K562 (cell line): Measurements from ENCODE around the gene GATC. TPM values are rescaled to one million over a fixed set of nuclear protein-coding genes. Genes with fewer than 3 reads are reported as not detected.

Experiments used
- BACH1 ChIP-seq: fragments of 200-800 bp; sonication (Bioruptor generic); IDR thresholded peaks from 2 replicates; pipeline ENCODE4 v1.6.1; 2016; ENCODE audit warnings: missing genetic modification characterization, missing compliant biosample characterization
- BHLHE40 ChIP-seq: IDR thresholded peaks from 2 replicates; pipeline ENCODE4 v1.6.1; 2011; ENCODE audit warnings: low read length, improper control_type of control experiment
- BRF1 ChIP-seq: IDR thresholded peaks from 3 replicates; pipeline ENCODE4 v1.6.1; 2011; ENCODE audit warnings: borderline replicate concordance, mild to moderate bottlenecking; ENCODE audit not compliant: insufficient read length; ENCODE audit errors: extremely low read depth
- CBX1 ChIP-seq: sonication (generic); IDR thresholded peaks from 2 replicates; pipeline ENCODE4 v1.6.1; 2016; ENCODE audit warnings: antibody characterized with exemption, low read depth, mild to moderate bottlenecking
- ESRRB ChIP-seq: fragments of 250-450 bp; sonication (Bioruptor Pico); IDR thresholded peaks from 2 replicates; pipeline ENCODE4 v1.5.0; 2020; ENCODE audit warnings: mild to moderate bottlenecking, moderate library complexity, borderline replicate concordance
- GATAD2A ChIP-seq: fragments of 450-650 bp; IDR thresholded peaks from 2 replicates; pipeline ENCODE4 v1.6.1; 2017
- KAT7 ChIP-seq: sonication (generic); formaldehyde crosslinking; IDR thresholded peaks from 2 replicates; pipeline ENCODE4 v1.8.0; 2022; ENCODE audit warnings: missing genetic modification reagents, mild to moderate bottlenecking, borderline replicate concordance
- KLF16 ChIP-seq: IDR thresholded peaks from 2 replicates; pipeline ENCODE4 v1.6.1; 2016; ENCODE audit warnings: antibody characterized with exemption
- MEF2A ChIP-seq: IDR thresholded peaks from 2 replicates; pipeline ENCODE4 v1.6.1; 2011; ENCODE audit warnings: low read depth, mild to moderate bottlenecking, low read length, moderate library complexity; ENCODE audit not compliant: control insufficient read depth
- MEIS2 ChIP-seq: fragments of 450-650 bp; IDR thresholded peaks from 2 replicates; pipeline ENCODE4 v1.6.1; 2014; ENCODE audit warnings: mild to moderate bottlenecking; ENCODE audit not compliant: partially characterized antibody
- NBN ChIP-seq: fragments of 450-650 bp; IDR thresholded peaks from 2 replicates; pipeline ENCODE4 v1.6.1; 2016; ENCODE audit warnings: low read depth, mild to moderate bottlenecking
- PML ChIP-seq: IDR thresholded peaks from 2 replicates; pipeline ENCODE4 v1.6.1; 2012; ENCODE audit warnings: low read length, inconsistent platforms
- POLR2G ChIP-seq: fragments of 200-400 bp; formaldehyde crosslinking; IDR thresholded peaks from 2 replicates; pipeline ENCODE4 v1.6.1; 2017; ENCODE audit warnings: low read depth, mild to moderate bottlenecking, antibody characterized with exemption, low read length, moderate library complexity
- RCOR1 ChIP-seq, 2 experiments: IDR thresholded peaks; 2 replicates each; pipeline ENCODE4 v1.6.1; 2012; ENCODE audit warnings: low read depth in 2 of 2, low read length in 2 of 2, borderline replicate concordance in 1 of 2, improper control_type of control experiment in 1 of 2
- SETDB1 ChIP-seq: IDR thresholded peaks from one replicate; pipeline ENCODE4 v1.6.1; 2012; ENCODE audit warnings: low read length, control low read depth, inconsistent platforms
- SMARCC2 ChIP-seq: fragments of 450-650 bp; IDR thresholded peaks from 2 replicates; pipeline ENCODE4 v1.6.1; 2017; ENCODE audit warnings: antibody characterized with exemption, moderate library complexity, mild to moderate bottlenecking, low read depth
- SOX6 ChIP-seq: fragments of 450-650 bp; IDR thresholded peaks from 2 replicates; pipeline ENCODE4 v1.6.1; 2014; ENCODE audit warnings: mild to moderate bottlenecking
- SRSF3 ChIP-seq: fragments of 200-400 bp; formaldehyde crosslinking; IDR thresholded peaks from 2 replicates; pipeline ENCODE4 v1.6.1; 2016; ENCODE audit warnings: mild to moderate bottlenecking, low read length, moderate library complexity; ENCODE audit not compliant: insufficient read depth
- TAF15 ChIP-seq: fragments of 200-400 bp; formaldehyde crosslinking; IDR thresholded peaks from 2 replicates; pipeline ENCODE4 v1.6.1; 2017; ENCODE audit warnings: mild to moderate bottlenecking, low read depth, low read length, moderate library complexity
- TAF7 ChIP-seq: fragments of 450-650 bp; IDR thresholded peaks from 2 replicates; pipeline ENCODE4 v1.6.1; 2016; ENCODE audit warnings: missing genetic modification characterization, missing compliant biosample characterization
- TBL1XR1 ChIP-seq, 2 experiments: IDR thresholded peaks; 2 replicates each; pipeline ENCODE4 v1.6.1; 2012; ENCODE audit warnings: improper control_type of control experiment in 2 of 2, low read length in 2 of 2, mild to moderate bottlenecking in 1 of 2
- TCF3 ChIP-seq: sonication (generic); formaldehyde crosslinking; IDR thresholded peaks from 2 replicates; pipeline ENCODE4 v1.4.0; 2020; ENCODE audit warnings: mild to moderate bottlenecking, missing genetic modification reagents
- TEAD4 ChIP-seq, 2 experiments: sonication (generic) in 1 of 2; formaldehyde crosslinking in 1 of 2; IDR thresholded peaks; 2 replicates each; pipeline versions ENCODE4 v1.6.1 to v1.8.0; 2012 to 2022; ENCODE audit warnings: borderline replicate concordance in 1 of 2, inconsistent platforms in 1 of 2, low read length in 1 of 2, mild to moderate bottlenecking in 1 of 2, missing genetic modification reagents in 1 of 2
- TRIM24 ChIP-seq, 2 experiments: fragments of 450-650 bp; IDR thresholded peaks; 2 replicates each; pipeline ENCODE4 v1.6.1; 2016
- ZFPM2 ChIP-seq: fragments of 250-450 bp; sonication (Bioruptor Pico); IDR thresholded peaks from 2 replicates; pipeline ENCODE4 v1.5.1; 2022; ENCODE audit warnings: mild to moderate bottlenecking
- ZNF124 ChIP-seq: sonication (generic); formaldehyde crosslinking; IDR thresholded peaks from 2 replicates; pipeline ENCODE4 v1.8.1; 2022; ENCODE audit warnings: missing genetic modification reagents
- ZNF197 ChIP-seq: fragments of 200-800 bp; sonication (Bioruptor generic); IDR thresholded peaks from 2 replicates; pipeline ENCODE4 v1.6.1; 2016; ENCODE audit warnings: low read depth, missing genetic modification characterization, missing compliant biosample characterization
- ZNF436 ChIP-seq: fragments of 250-450, 450-650 bp; sonication (Bioruptor Pico); formaldehyde crosslinking; IDR thresholded peaks from 2 replicates; pipeline ENCODE4 v1.7.0; 2020; ENCODE audit warnings: mild to moderate bottlenecking
- polyA plus RNA-seq, 8 experiments: library from polyadenylated mRNA; depleted of rRNA in 4 of 8; stranded (reverse) in 5 of 8; unstranded in 3 of 8; fragments of >200 nt; fragmentation: Nextera tagmentation in 2 of 8; fragmentation: Illumina TruSeq in 1 of 8; extraction: Ambion mirVana in 2 of 8; extraction: Trizol in 1 of 8; gene quantifications; 2 replicates each; pipeline versions ENCODE4 v1.2.1 to v1.2.3, GENCODE V29; 2011 to 2014; ENCODE audit warnings: inconsistent platforms in 1 of 8, missing spikeins in 1 of 8
- total RNA-seq, 7 experiments: library from RNA; depleted of rRNA in 6 of 7; stranded (reverse); fragments of >200 nt in 6 of 7; fragmentation: Illumina TruSeq in 2 of 7; extraction: Trizol in 2 of 7; gene quantifications; 2 replicates each; pipeline versions ENCODE4 v1.2.1 to v1.2.3, GENCODE V29; 2011 to 2021; ENCODE audit warnings: low replicate concordance in 1 of 7
- TF ChIP-seq, protein P1 (sequence below): fragments of 450-650 bp; IDR thresholded peaks from 2 replicates; pipeline ENCODE4 v1.6.1; 2016; ENCODE audit warnings: missing biosample characterization, missing genetic modification characterization
- TF ChIP-seq, protein P2 (sequence below): IDR thresholded peaks from 2 replicates; pipeline ENCODE4 v1.6.1; 2011; ENCODE audit not compliant: insufficient read length; ENCODE audit errors: extremely low read depth

The GATC gene
- total and polyA plus RNA-seq, 9 of the 15 experiments (the other 6 are each of a cell fraction or from before 2014, with no cell fraction given): 5.8 to 52.6 (median 28.2) TPM

DNA sequence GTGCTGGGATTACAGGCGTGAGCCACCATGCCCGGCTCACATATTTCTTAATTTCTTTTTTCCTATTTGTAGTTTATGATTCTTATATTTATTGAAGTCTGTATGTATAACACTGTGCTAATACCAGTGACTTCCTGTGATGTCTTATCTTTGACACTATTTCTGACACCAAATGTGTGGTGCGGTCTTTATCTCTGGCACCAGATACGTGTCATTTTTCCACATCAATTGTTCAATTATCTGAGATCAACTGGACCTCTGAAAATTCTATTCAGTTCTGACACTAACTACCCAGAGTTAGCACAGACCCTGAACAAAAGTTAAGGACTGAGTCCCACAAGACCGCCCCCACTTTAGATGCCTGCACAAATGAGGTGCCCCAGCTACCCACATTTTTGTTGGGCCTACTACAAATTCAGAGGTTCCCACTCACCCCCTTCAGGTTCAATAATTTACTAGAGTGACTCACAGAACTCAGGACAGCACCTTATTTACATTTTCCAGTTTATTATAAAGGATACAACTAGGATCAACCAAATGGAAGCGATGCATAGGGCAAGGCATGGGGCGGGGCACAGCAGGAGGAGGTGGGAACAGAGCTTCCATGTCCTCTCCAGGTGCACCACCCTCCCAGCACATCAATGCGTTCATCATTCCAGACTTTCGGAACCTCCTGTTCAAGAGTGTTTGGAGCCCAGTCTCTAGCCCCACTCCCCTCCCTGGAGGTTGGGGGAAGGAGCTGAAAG, 35.0 kb downstream of the GATC start (continued):
- TF ChIP-seq RCOR1 (IDR thresholded peaks at IDR 0.05; ENCODE audit: borderline replicate concordance in 1 of 2, low read depth in 2 of 2, low read length in 2 of 2) (peak in 1 of 2 experiments; percentile 51; a peak in 1 of 4 replicates), MEIS2 (peak; percentile 76), POLR2G (no peak), KLF16 (peak; percentile 65), ZNF124 (CRISPR knock-in tag) (no peak), SRSF3 (no peak), SOX6 (peak; percentile 85), ZNF436 (CRISPR knock-in tag) (no peak), CBX1 (no peak), ZNF197 (CRISPR knock-in tag) (peak; percentile 62; the same call in 1 of the 2 replicates), GATAD2A (no peak), TEAD4 (IDR thresholded peaks at IDR 0.05; ENCODE audit: low read length) (peak; percentile 87), TEAD4 (CRISPR knock-in tag; IDR thresholded peaks at IDR 0.05; ENCODE audit: borderline replicate concordance) (no peak), BRF1 (no peak), MEF2A (no peak), NBN (no peak), SETDB1 (no peak), TAF15 (no peak), TBL1XR1 (IDR thresholded peaks at IDR 0.05; ENCODE audit: low read length in 2 of 2) (peak in 1 of 2 experiments; percentile 46; a peak in 1 of 4 replicates), KAT7 (CRISPR knock-in tag) (no peak), TAF7 (no peak), BHLHE40 (no peak), ZFPM2 (CRISPR knock-in tag) (no peak), SMARCC2 (peak; percentile 72), TRIM24 (IDR thresholded peaks at IDR 0.05) (0 out of 4 replicates have a peak, but pooled peaks of 1 of the 2 experiments have one; percentile 34), TCF3 (CRISPR knock-in tag) (peak; percentile 77), ESRRB (CRISPR knock-in tag) (no peak), BACH1 (tag) (no peak), PML (no peak; the same call in 1 of the 2 replicates)
- TF ChIP-seq, protein P1, sequence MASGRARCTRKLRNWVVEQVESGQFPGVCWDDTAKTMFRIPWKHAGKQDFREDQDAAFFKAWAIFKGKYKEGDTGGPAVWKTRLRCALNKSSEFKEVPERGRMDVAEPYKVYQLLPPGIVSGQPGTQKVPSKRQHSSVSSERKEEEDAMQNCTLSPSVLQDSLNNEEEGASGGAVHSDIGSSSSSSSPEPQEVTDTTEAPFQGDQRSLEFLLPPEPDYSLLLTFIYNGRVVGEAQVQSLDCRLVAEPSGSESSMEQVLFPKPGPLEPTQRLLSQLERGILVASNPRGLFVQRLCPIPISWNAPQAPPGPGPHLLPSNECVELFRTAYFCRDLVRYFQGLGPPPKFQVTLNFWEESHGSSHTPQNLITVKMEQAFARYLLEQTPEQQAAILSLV (tag): no peak
- TF ChIP-seq, protein P2, sequence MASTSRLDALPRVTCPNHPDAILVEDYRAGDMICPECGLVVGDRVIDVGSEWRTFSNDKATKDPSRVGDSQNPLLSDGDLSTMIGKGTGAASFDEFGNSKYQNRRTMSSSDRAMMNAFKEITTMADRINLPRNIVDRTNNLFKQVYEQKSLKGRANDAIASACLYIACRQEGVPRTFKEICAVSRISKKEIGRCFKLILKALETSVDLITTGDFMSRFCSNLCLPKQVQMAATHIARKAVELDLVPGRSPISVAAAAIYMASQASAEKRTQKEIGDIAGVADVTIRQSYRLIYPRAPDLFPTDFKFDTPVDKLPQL: no peak
